Keratinocyte (primary cell): ENCODE results near the gene DIDO1. TPM values are rescaled to one million over a fixed set of nuclear protein-coding genes. Genes with fewer than 3 reads are reported as not detected.

ENCODE experiments used
- DNase-seq: peaks from one replicate; pipeline ENCODE4 v3.0.0-alpha.2; 2011; ENCODE audit warnings: low read depth, missing footprints, low spot score
- FAIRE-seq: peaks from 2 replicates; lab custom pipeline; 2011; peaks lifted over from hg19 to GRCh38; lab: Jason Lieb, UNC
- H2AFZ ChIP-seq: 2 replicates; pipeline ENCODE4 v1.6.0; 2012; ENCODE audit warnings: low read length, control low read depth, inconsistent platforms; ENCODE audit not compliant: control insufficient read depth
- H3K27ac ChIP-seq: 2 replicates; pipeline ENCODE4 v1.5.1; 2011; ENCODE audit warnings: low read length; ENCODE audit not compliant: control insufficient read depth, insufficient read depth
- H3K27me3 ChIP-seq: 3 replicates; pipeline ENCODE4 v1.6.0; 2011; ENCODE audit warnings: low read length; ENCODE audit not compliant: control insufficient read depth, insufficient read depth; ENCODE audit errors: extremely low read depth
- H3K36me3 ChIP-seq, 2 experiments: 2 replicates in 1 of 2; 3 replicates in 1 of 2; pipeline ENCODE4 v1.5.1; 2011; ENCODE audit warnings: low read length in 2 of 2, mild to moderate bottlenecking in 1 of 2; ENCODE audit not compliant: control insufficient read depth in 2 of 2, insufficient read depth in 2 of 2; ENCODE audit errors: extremely low read depth in 1 of 2
- H3K4me1 ChIP-seq: 3 replicates; pipeline ENCODE4 v1.5.1; 2011; ENCODE audit warnings: low read length; ENCODE audit not compliant: control insufficient read depth, insufficient read depth; ENCODE audit errors: extremely low read depth
- H3K4me2 ChIP-seq: 3 replicates; pipeline ENCODE4 v1.6.0; 2011; ENCODE audit warnings: low read depth, low read length; ENCODE audit not compliant: control insufficient read depth, insufficient read depth; ENCODE audit errors: extremely low read depth
- H3K4me3 ChIP-seq, 3 experiments: fragments of 200-600 bp in 1 of 3; sonication (generic) in 1 of 3; 2 replicates in 2 of 3; 3 replicates in 1 of 3; pipeline ENCODE4 v1.5.1; 2011 to 2016; ENCODE audit warnings: low read length in 3 of 3, mild to moderate bottlenecking in 3 of 3, control low read depth in 2 of 3, inconsistent platforms in 1 of 3, low read depth in 1 of 3, mixed read lengths in 1 of 3, mixed run types in 1 of 3, moderate library complexity in 1 of 3; ENCODE audit not compliant: control insufficient read depth in 2 of 3, insufficient read depth in 2 of 3; ENCODE audit errors: extremely low read depth in 1 of 3
- H3K79me2 ChIP-seq: 2 replicates; pipeline ENCODE4 v1.6.0; 2012; ENCODE audit warnings: low read length; ENCODE audit not compliant: control insufficient read depth, insufficient read depth
- H3K9ac ChIP-seq: 3 replicates; pipeline ENCODE4 v1.6.0; 2011; ENCODE audit warnings: low read length; ENCODE audit not compliant: control insufficient read depth, insufficient read depth; ENCODE audit errors: extremely low read depth
- H3K9me1 ChIP-seq: 3 replicates; pipeline ENCODE4 v1.6.0; 2011; ENCODE audit warnings: low read length; ENCODE audit not compliant: control insufficient read depth, insufficient read depth; ENCODE audit errors: extremely low read depth
- H3K9me3 ChIP-seq: 2 replicates; pipeline ENCODE4 v1.5.1; 2012; ENCODE audit warnings: low read depth, low read length; ENCODE audit not compliant: control insufficient read depth
- H4K20me1 ChIP-seq: 3 replicates; pipeline ENCODE4 v1.6.0; 2011; ENCODE audit warnings: low read length; ENCODE audit not compliant: control insufficient read depth, insufficient read depth; ENCODE audit errors: extremely low read depth
- EZH2 ChIP-seq: IDR thresholded peaks from one replicate; pipeline ENCODE4 v1.6.1; 2012; ENCODE audit warnings: inconsistent platforms, mild to moderate bottlenecking, low read length, moderate library complexity
- dilution Hi-C: fragments of 300-500 bp; cut with MboI; formaldehyde crosslinking; loops from one replicate; pipeline ENCODE4 v1.7.0; 2020; ENCODE audit warnings: low sequenced_read_pairs; ENCODE audit not compliant: extremely low pct_ligation_motif_present
- polyA plus RNA-seq, 5 experiments: library from polyadenylated mRNA; depleted of rRNA in 3 of 5; stranded (reverse) in 3 of 5; stranded (forward) in 1 of 5; unstranded in 1 of 5; fragments of >200 nt; gene quantifications; 1 replicate in 1 of 5; 2 replicates in 3 of 5; 3 replicates in 1 of 5; pipeline versions ENCODE4 v1.2.1 to v1.2.3, GENCODE V29; 2011 to 2012; ENCODE audit warnings: missing spikeins in 2 of 5, low read depth in 1 of 5, low replicate concordance in 1 of 5
- TF ChIP-seq, protein P1 (sequence below), 3 experiments: IDR thresholded peaks in 1 of 3; conservative IDR thresholded peaks in 1 of 3; optimal IDR thresholded peaks in 1 of 3; 2 replicates in 2 of 3; 3 replicates in 1 of 3; pipeline versions ENCODE3 to v1.5.1; 2011; ENCODE audit warnings: low read length in 3 of 3, mild to moderate bottlenecking in 3 of 3, moderate library complexity in 2 of 3, control low read depth in 1 of 3, inconsistent platforms in 1 of 3; ENCODE audit not compliant: insufficient read depth in 2 of 3; ENCODE audit errors: extremely low read depth in 1 of 3

DIDO1 gene
- polyA plus RNA-seq, 1 donor (not counting 4 experiments of a cell fraction or from before 2014, with no cell fraction given), result 14.2 TPM

- H3K9me1 ChIP-seq, result no peaks in the 10 kb centered on the region
- peaks cover 11% of the 10 kb centered on the region for H3K4me1 ChIP-seq
- no peak overlapping the region for H2AFZ ChIP-seq
- DNase-seq (no peak), FAIRE-seq (no peak)
- no peaks in the 10 kb centered on the region for H3K79me2 ChIP-seq
- no peaks in the 10 kb centered on the region for H4K20me1 ChIP-seq
- H3K27ac ChIP-seq, result no peak overlapping the region
- H3K36me3 ChIP-seq, result no peaks in the 10 kb centered on the region
- no peak overlapping the region for H3K9ac ChIP-seq
- no peaks in the 10 kb centered on the region for H3K9me3 ChIP-seq
- no peak overlapping the region for H3K4me3 ChIP-seq
- dilution Hi-C loops, result no loop called here
- no peaks in the 10 kb centered on the region for H3K27me3 ChIP-seq
- no peak overlapping the region for H3K4me2 ChIP-seq
- TF ChIP-seq, protein P1, sequence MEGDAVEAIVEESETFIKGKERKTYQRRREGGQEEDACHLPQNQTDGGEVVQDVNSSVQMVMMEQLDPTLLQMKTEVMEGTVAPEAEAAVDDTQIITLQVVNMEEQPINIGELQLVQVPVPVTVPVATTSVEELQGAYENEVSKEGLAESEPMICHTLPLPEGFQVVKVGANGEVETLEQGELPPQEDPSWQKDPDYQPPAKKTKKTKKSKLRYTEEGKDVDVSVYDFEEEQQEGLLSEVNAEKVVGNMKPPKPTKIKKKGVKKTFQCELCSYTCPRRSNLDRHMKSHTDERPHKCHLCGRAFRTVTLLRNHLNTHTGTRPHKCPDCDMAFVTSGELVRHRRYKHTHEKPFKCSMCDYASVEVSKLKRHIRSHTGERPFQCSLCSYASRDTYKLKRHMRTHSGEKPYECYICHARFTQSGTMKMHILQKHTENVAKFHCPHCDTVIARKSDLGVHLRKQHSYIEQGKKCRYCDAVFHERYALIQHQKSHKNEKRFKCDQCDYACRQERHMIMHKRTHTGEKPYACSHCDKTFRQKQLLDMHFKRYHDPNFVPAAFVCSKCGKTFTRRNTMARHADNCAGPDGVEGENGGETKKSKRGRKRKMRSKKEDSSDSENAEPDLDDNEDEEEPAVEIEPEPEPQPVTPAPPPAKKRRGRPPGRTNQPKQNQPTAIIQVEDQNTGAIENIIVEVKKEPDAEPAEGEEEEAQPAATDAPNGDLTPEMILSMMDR (optimal IDR thresholded peaks at IDR 0.05 in 1 of 3, IDR thresholded peaks at IDR 0.05 in 1 of 3, conservative IDR thresholded peaks at IDR 0.05 in 1 of 3; ENCODE audit: extremely low read depth in 1 of 3, insufficient read depth in 2 of 3, low read length in 3 of 3), result no peak
- no peak for TF ChIP-seq EZH2
These were observed 53.0 kb downstream of the DIDO1 start for GRCh38 chr20:62873280-62873679.

DNA sequence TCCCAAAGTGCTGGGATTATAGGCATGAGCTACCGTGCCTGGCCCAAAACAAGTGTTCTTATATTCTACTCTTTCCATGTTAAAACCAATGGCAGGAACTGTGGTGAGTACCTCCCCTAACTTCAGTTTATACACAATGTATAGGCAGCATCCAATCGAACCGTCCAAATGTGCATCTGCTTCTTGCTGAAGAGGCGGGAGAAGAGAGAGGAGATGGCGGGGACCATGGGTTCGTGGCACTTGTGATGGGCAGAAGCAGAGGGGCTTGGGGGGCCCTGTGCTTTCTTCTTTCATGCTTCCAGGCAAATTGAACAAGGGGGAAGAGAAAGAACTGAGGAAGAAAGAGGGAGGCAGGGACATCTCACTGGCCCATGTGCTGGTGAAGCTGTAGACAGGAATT lies 53.4 kb downstream of the DIDO1 start:
- DNase-seq (no peak), FAIRE-seq (no peak)
- H3K9ac ChIP-seq, result no peak overlapping the region
- no peaks in the 10 kb centered on the region for H3K79me2 ChIP-seq
- no peak overlapping the region for H3K4me2 ChIP-seq
- H2AFZ ChIP-seq, result no peak overlapping the region
- no peak overlapping the region for H3K4me3 ChIP-seq
- H3K27me3 ChIP-seq, result no peaks in the 10 kb centered on the region
- H3K36me3 ChIP-seq, result no peaks in the 10 kb centered on the region
- peaks cover 11% of the 10 kb centered on the region for H3K4me1 ChIP-seq
- H3K9me1 ChIP-seq, result no peaks in the 10 kb centered on the region
- H3K9me3 ChIP-seq, result no peaks in the 10 kb centered on the region
- H4K20me1 ChIP-seq, result no peaks in the 10 kb centered on the region
- dilution Hi-C loops, result no loop called here
- TF ChIP-seq, protein P1 (optimal IDR thresholded peaks at IDR 0.05 in 1 of 3, IDR thresholded peaks at IDR 0.05 in 1 of 3, conservative IDR thresholded peaks at IDR 0.05 in 1 of 3; ENCODE audit: extremely low read depth in 1 of 3, insufficient read depth in 2 of 3, low read length in 3 of 3), result no peak
- no peak for TF ChIP-seq EZH2
- H3K27ac ChIP-seq, result no peak overlapping the region
